Astrocyte of the cerebellum (primary cell): ENCODE results near the gene SLC37A1.

ENCODE experiments used
- DNase-seq: peaks from one replicate; pipeline ENCODE4 v3.0.0-alpha.2; 2011; ENCODE audit warnings: low read depth
- H3K4me3 ChIP-seq: 2 replicates; pipeline ENCODE4 v1.5.1; 2011; ENCODE audit warnings: mild to moderate bottlenecking, low read depth, low read length, moderate library complexity
- in situ Hi-C: cut with HindIII; loops from 2 replicates; pipeline ENCODE4 v1.10.0; 2017; ENCODE audit warnings: low sequenced_read_pairs
- TF ChIP-seq, protein P1 (sequence below): IDR thresholded peaks from 2 replicates; pipeline ENCODE4 v1.5.1; 2012; ENCODE audit warnings: low read length, low read depth, moderate library complexity, mild to moderate bottlenecking; ENCODE audit errors: missing control alignments

Gene SLC37A1

GRCh38 chr21:42527127-42527488 is 13.5 kb downstream of the SLC37A1 start:
- in situ Hi-C loops: no loop called here
- TF ChIP-seq, protein P1, sequence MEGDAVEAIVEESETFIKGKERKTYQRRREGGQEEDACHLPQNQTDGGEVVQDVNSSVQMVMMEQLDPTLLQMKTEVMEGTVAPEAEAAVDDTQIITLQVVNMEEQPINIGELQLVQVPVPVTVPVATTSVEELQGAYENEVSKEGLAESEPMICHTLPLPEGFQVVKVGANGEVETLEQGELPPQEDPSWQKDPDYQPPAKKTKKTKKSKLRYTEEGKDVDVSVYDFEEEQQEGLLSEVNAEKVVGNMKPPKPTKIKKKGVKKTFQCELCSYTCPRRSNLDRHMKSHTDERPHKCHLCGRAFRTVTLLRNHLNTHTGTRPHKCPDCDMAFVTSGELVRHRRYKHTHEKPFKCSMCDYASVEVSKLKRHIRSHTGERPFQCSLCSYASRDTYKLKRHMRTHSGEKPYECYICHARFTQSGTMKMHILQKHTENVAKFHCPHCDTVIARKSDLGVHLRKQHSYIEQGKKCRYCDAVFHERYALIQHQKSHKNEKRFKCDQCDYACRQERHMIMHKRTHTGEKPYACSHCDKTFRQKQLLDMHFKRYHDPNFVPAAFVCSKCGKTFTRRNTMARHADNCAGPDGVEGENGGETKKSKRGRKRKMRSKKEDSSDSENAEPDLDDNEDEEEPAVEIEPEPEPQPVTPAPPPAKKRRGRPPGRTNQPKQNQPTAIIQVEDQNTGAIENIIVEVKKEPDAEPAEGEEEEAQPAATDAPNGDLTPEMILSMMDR: no peak
- no peak overlapping the region for H3K4me3 ChIP-seq
- DNase-seq: no peak

DNA sequence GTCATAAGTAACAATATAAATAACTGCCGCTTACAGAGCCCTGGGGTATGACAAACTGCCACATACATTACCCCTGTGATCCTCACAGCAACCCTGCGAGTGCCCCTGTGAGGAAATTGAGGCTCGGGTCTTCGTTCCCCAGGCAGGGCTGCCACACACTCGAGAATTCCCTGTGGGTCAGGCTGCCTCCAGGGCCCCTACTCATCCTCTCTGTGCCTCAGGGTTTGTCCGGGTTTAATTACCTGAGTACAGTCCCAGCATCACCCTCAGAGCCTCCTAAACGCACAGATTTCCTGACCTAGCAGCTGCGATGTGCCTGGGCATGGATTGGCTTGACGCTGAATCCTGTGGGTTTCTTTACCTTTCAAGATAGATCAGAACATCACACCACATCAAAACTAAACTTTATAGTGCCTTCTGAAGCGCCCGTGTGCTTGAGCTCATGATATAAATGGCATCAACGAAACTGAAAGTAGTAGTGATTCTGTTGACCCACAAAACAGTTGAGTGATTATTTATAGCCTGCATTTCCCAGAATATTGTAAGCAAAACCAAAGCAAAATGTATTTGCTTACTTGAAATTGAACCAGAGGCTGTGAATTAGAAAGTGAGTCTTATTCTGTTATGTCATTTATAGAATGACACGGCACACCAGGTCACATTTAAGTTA is 14.0 kb downstream of the SLC37A1 start:
- in situ Hi-C loops: no loop called here
- H3K4me3 ChIP-seq: no peak overlapping the region
- DNase-seq: no peak

GRCh38 chr21:42530167-42530518 is 16.5 kb downstream of the SLC37A1 start:
- no peak overlapping the region for H3K4me3 ChIP-seq
- in situ Hi-C loops: no loop called here
- DNase-seq: no peak
- TF ChIP-seq, protein P1: no peak

More for the DNA sequence above, 14.0 kb downstream of the SLC37A1 start:
- TF ChIP-seq, protein P1: no peak

GRCh38 chr21:42531771-42532170 is 18.1 kb downstream of the SLC37A1 start:
- no peak for DNase-seq
- in situ Hi-C loops: no loop called here
- TF ChIP-seq, protein P1: no peak
- H3K4me3 ChIP-seq: no peak overlapping the region

DNA sequence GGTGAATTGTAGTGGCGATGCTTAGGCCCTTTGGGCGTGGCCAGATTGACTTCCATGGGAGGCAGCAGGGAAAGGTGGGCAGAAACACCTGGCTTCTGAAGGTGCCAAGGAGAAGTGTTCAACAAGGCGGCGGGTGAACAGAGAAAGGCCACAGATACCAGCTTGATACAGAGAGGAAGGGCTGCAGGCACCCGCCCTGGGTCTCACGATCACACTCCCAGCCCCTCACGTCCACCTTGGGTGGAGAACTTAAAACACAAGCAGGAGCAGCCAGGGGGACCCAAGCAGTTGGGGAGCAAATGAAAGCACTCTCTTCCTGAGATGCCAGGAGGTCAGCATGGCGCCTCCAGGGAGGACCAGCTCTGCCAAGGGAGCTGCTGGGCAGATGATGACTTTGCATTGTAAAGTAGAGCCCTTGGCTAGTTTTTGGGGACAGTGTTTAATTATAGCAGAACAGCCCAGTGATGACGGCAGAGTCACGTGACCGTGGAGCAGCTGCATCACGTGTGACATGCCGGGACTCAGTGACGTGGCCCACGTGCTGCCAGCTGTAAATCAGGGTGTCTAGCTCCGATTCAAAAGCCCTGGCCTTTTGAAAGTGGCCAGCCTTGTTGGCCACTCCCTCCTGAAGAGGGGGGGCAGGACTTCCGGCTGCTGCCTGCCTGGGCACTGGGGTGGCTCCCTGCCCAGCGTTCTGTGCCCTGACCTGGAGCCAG is 19.0 kb downstream of the SLC37A1 start:
- in situ Hi-C loops: no loop called here
- TF ChIP-seq, protein P1: no peak
- DNase-seq: no peak
- H3K4me3 ChIP-seq: no peak overlapping the region

DNA sequence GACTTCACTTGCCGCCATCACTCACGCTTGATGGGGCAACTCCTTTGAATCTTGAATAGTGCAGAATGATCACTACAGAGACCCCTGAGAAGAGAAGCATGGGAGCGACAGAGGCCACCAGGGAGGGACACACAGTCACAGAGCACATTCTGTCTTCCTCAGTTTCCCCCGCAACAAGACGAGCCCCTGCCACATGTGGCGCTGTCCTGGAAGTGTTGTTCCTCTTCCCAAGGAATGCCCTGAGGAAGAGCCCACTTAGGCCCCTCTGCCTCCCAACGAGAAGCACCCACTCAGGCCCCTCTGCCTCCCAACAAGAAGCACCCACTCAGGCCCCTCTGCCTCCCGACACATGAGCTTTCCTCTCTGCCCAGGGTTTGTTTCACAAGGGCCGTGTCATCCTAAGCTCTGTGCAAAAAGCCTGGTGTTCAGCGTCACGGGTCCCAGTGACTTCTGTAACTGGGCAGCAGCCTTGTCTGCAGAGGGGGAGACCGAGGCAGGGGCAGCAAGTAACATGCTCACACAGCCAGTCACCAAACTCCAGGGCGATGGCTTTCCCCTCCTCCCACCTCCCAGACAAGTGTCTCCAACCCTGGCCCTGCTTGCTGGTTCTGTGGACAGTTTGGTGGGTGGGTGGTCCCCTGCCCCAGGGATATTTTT is 19.8 kb downstream of the SLC37A1 start:
- in situ Hi-C loops: no loop called here
- DNase-seq: no peak

More for the DNA sequence above, 19.8 kb downstream of the SLC37A1 start:
- TF ChIP-seq, protein P1: no peak
- H3K4me3 ChIP-seq: no peak overlapping the region
